GM18498 (cell line): Measurements from ENCODE around the gene SLC25A53.
"Not testable (repeated sequence)": the region's sequence is repeated elsewhere in the genome, so short reads cannot be mapped to it uniquely, and the experiment has no call there.

Experiments
- ATAC-seq: cut with Tn5 transposase; IDR thresholded peaks from one replicate; pipeline ENCODE4 v1.9.1; 2021; ENCODE audit warnings: mild to moderate bottlenecking, moderate library complexity; ENCODE audit not compliant: unreplicated experiment

SLC25A53 gene

DNA sequence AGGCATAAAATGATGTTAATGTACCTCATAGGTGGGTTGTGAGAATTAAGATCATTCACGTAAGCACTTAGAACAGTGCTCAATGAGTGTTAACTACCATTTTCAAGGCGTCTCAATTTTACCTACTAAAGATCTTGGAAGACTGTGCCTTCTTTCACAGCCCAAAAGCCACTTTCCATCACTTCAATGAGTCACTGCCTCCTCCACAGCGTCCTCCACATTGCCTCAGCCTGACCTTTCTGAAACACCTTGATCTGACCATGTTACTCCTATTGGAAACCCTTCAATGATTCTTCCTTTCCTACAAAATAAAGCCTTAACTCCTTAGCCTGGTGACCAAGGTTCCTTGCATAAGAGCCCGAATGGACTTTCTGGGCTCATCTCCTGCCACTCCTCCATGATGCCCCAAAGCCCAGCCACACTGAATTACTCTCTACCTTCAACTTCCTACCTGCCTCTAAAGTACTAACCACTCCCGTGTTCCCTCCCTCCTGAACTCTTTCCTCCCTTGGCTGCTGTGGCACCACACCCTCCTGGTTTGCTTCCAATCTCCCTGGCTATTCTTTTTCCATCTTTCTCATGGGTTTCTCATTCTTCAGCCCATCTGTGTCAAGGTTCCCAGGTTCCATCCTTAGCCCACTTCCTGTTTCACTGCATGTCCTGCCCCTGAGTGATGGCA lies 22.1 kb downstream of the SLC25A53 start:
- ATAC-seq: no peak

- no peak for ATAC-seq
Observed at GRCh38 chrX:104130808-104131207, 26.0 kb downstream of the SLC25A53 start.

DNA sequence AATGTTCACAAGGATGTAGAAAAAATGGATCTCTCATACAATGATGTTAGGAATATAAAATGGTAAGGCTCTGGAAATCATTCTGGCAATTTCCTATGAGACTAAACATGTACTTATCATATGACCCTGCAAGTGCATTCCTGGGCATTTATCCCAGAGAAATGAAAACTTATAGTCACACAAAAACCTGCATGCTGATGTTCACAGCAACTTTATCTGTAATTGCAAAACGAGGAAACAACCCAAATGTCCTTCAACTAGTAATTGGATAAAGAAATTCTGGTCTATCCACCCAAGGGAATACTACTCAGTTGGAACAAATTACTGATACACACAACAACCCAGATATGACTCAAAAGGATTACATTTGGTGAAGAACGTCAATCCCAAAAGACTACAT lies 30.0 kb downstream of the SLC25A53 start:
- no peak for ATAC-seq

DNA sequence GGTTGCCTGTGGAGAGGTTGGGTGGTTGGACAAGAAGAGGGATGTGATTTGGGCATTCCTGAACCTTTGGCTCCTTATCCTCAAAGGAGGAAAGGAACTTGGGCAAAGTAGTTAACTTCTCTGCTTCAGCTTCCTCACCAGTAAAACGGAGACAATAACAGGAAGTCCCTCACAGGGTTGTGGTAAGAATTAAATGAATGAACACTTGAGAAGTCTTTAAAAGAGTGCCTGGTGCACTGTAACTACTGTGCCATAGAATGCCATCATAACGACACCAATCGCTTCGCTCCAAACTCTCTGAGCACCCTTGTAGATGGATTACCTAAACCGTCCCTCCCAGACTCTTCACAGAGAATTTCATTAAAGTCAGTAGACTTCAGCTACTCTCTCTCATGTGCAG lies 34.0 kb downstream of the SLC25A53 start:
- no peak for ATAC-seq

DNA sequence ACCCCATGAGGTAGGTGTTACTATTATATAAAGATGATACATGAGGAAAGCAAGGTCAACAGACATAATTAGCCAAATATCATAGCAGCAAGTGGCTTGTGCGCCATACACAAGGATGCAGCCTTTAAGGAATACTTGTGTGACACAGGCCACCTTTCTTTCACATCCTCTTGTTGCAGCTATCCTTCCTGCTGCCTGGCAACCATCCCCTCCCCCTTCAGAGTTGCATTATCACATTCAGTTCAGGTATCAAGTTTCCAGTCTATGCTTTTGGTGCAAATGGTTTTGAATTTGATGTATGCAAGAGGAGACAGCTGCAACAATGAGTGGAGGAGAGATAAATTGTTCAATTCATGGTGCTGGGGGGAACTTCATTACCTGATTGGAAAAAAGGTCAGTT lies 38.0 kb downstream of the SLC25A53 start:
- ATAC-seq: no peak

DNA sequence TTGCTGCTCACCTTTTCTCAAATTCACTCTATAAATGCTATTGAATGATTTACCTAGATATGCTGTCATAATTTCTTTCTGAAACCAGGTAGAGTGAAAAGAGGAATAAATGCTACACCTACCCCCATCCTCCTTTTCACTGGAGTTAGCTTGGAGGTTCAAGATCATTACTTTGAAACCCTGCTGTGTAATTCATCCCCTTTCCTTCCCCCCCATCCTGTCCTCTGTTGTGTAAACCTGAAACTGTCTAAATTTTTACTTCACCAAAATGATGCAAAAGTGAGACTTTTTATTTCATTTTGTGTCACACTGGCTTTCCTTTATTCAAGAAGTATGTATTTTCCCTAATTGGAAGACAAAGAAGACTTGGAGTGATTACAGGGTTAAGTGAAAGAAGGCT lies 39.0 kb downstream of the SLC25A53 start:
- ATAC-seq: no peak

DNA sequence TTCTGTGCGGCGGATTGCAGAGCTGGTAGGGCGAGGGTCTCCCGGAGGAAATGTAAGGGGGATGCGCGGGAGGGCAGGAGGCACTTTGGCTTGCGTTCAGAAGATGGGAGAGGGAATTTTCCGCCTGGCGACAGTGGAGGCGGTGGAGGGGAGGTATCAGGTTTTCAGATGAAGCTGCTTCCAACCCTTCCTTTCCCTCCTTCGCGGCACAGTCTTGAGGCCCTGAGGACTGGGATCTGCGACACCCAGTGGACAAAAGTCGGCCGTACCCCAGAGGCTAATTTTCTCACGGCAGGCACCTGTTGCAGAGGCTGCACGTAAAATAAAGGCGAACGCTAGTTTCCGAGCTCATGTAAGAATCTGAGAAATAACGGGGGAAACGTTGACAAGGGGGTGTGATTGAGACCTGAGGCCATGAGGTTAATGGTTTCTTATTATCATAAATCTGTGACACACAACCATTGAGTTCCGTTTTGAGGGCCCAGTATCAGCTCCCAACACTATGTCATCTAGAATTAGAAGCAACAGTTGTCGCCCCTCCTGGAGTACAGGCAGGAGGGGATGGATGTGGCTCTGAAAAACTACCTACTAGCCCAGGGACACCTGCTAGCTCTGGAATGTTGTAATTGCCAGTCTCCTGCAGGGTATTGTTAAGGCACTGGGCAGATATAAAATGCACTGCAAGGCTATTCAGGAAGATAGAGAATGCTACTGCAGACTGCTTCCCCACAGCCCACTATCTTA lies 43.4 kb downstream of the SLC25A53 start:
- ATAC-seq: peak; percentile 47

- ATAC-seq: peak; percentile 76
Observed at GRCh38 chrX:104112326-104112951, 44.4 kb downstream of the SLC25A53 start, which contains the start of gene ZCCHC18. Gene ZCCHC18, plus strand, starts transcription at chrX:104112523. Its CDS starts 1,589 bp downstream, at chrX:104114112.

DNA sequence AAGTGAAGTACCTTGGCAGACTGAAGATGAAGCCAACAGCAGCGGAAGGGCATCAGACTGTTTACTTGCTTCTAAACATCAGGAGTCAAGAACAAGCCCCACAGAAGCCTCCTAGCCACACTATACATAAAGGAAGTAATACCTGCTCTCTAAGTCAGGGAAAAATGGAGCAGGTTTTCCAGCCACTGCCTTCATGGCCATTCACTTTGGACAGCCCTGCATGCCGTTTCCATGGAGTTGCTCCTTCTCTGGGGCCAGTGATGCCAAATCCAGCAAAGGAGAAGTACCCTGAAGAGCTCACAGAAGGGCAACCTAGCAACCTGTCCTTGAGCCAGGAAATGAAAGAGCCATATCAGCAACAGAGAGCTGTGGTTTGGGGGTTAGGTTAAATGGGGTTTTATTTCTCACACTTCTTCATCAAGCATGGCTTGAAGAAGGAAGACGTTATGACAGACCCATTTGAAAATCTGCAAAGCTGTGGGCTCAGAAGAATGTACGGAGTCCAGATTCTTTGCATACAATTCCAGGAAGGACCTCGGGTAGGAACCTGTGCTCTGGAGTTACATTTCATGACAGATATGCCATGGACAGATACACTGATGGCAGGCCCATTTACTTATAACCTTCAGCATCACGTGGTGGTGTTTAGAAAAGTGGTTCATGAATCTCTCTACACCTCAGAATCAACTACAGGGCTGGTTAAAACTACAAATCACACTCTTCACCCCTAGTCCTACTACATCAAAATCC lies 46.1 kb downstream of the SLC25A53 start:
- ATAC-seq: peak; percentile 61

GRCh38 chrX:104108955-104109354 lies 47.9 kb downstream of the SLC25A53 start:
- ATAC-seq: no peak

- ATAC-seq: no peak
Observed at GRCh38 chrX:104105330-104106262, 51.2 kb downstream of the SLC25A53 start.

DNA sequence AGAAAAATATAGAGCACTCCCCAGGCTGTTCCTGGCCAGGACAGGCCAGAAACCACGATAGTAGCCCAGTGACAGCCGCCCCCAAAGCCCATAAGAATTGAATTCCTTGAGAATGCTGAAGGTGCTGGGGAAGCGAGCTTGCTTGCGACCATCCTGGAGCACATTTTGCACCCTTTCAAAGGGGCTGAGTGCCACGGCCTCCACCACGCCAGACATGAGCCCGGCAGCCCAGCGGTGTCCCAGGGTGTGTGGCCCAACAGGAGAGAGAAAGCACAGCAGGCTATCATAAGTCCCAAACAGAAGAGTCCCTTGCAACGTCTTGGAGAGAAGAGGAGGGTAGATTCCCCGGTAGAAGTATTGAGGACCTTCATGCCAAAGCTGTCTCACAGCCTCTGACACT lies 52.1 kb downstream of the SLC25A53 start:
- ATAC-seq: no peak

DNA sequence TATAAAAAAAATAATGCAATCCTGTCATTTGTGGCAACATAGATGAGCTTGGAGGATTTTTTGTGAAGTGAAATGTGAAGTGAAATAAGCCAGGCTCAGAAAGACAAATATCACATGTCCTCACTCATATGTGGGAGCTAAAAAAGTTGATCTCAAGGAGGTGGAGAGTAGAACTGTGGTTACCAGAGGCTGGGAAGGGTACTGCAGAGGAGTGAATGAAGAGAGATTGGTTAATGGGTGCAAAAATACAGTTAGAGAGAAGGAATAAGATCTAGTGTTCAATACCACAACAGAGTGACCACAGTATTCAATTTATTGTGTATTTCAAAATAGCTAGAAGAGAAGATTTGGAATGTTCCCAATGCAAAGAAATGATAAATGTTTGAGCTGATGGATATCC lies 57.9 kb downstream of the SLC25A53 start:
- ATAC-seq: no peak

DNA sequence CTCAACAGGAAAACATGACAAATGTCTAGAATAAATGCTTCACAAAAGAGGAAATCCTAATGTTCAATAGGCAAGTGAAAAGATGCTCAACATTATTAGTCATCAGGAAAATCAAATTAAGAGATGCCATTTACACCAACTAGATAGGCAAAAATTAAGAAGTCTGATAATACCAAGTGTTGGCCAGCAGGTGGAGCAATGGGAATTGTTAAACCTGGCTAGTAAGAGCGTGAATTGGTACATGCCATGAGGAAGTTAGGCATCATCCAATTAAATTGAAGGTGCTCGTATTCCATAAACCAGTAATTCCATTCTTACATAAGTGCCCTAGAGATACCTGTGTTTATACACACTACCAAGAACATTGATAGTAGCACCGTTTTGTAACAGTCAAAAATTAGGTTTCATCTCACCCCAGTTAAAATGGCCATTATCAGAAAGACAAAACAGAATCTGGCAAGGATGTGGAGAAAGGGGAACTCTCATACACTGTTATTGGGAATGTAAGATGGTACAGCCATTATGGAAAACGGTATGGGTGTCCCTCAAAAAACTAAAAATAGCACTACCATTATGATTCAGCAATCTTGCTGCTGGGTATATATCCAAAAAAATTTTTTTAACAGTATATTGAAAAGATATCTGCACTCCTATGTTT lies 58.5 kb downstream of the SLC25A53 start:
- no peak for ATAC-seq

GRCh38 chrX:104085919-104086318 lies 70.9 kb downstream of the SLC25A53 start:
- ATAC-seq: no peak

- ATAC-seq: no peak
Observed at GRCh38 chrX:104085477-104085876, 71.3 kb downstream of the SLC25A53 start.

DNA sequence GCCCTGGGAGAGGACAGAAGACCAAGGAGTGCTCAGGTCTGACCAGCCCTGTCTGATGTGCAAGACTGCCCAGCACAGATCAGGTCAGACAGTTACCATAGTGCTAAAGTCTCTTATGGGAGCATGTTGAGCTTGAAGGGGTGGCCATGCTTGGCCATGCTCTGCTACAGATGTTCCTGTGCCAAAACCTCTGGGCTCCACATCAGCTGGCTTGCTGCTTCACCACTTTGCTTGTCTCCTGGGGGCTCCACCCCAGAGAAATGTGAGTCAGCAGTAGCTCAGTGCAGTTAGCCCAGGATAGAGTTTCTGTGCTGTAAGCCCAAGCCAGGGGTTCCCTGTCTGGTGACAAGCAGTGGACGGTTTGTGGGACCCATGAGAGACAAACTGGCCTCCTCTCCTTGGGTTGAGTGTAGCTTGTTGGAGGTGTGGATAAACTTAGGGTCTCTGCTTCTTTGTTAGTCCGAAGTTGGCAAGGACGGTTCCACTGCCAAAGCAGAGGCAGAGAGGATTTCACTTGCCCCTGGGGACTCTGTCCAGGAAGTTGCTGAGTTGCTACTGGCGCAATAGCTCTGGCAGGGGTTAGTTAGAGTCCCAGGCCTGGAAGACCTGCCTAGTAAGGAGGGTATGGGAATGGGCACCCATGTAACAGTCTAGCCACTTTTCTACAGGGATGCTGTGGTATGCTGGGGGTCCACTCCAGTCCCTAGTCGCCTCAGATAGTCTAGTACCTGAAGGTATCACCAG lies 72.1 kb downstream of the SLC25A53 start:
- no peak for ATAC-seq

DNA sequence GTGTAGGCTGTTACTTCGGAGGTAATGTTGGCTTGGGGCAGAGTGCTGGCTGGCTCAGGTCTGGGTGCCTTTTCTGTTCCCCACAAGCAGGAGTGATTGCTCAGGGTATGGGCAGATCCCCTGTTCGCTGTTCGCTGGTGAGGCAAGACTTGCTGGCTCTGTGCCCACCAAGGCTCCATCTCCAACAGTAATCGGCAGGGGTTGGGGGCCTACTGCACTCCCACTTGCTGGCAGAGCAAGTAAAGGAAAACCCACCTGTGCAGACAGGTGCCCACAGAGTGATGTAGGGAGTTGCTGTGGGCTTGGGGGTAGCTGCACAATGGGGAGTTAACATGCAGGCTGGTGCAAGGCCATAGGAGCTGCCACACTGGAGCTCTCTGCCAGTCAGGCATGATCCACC lies 72.7 kb downstream of the SLC25A53 start:
- no peak for ATAC-seq

- not testable (repeated sequence) for ATAC-seq
Observed at GRCh38 chrX:104077854-104078253, 79.0 kb downstream of the SLC25A53 start.
